Left renal cortex interstitium (tissue), 4 donors: Measurements from ENCODE around the gene MBNL1. TPM values are rescaled to one million over a fixed set of nuclear protein-coding genes. Genes with fewer than 3 reads are reported as not detected.
"Not testable (repeated sequence)": the region's sequence is repeated elsewhere in the genome, so short reads cannot be mapped to it uniquely, and the experiment has no call there.

Source experiments
- DNase-seq, 4 donors: peaks; one replicate each; pipeline ENCODE4 v3.0.0-alpha.2; 2013; ENCODE audit warnings: low read depth in 4 of 4, low spot score in 2 of 4, missing footprints in 1 of 4
- polyA plus RNA-seq, 4 donors: library from polyadenylated mRNA; unstranded; fragments of 120-200 nt; gene quantifications; one replicate each; pipeline ENCODE4 v1.2.1, GENCODE V29; 2013; ENCODE audit not compliant: insufficient read length in 4 of 4

Gene MBNL1
- polyA plus RNA-seq, 4 donors: 47.8 to 55.1 (median 51.4) TPM

DNA sequence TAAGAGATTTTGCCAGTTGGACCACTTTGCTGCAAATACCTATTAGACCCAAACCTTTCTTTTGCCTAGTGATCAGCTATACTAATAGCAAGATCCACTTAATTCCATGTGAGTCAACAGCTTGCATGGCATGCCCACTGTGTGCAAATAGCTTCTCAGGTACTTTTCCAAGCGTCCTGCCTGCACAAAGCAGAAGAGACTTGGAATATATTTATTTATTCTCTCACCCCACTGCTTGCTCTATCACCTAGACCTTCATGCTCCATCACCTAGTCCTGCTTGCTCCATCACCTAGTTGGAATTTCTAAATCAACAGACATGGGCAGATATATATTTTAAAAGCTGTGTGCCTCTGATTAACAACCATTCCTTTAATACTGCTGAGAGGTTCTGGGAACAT is 47.6 kb downstream of the MBNL1 start:
- DNase-seq: no peak

DNA sequence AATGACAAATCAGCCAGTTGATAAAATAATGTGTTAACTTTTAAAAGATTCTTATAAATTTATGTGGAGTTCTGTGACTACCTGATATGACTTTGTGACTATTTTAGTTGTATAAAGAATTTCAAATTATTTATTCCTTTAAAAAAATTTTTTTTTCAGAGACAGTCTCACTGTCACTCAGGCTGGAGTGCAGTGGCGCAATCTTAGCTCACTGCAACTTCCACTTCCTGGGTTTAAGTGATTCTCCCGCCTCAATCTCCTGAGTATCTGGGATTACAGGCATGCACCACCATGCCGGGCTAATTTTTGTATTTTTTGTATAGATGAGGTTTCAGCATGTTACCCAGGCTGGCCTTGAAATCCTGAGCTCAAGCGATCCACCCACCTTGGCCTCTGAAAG is 48.5 kb downstream of the MBNL1 start:
- DNase-seq: no peak

DNA sequence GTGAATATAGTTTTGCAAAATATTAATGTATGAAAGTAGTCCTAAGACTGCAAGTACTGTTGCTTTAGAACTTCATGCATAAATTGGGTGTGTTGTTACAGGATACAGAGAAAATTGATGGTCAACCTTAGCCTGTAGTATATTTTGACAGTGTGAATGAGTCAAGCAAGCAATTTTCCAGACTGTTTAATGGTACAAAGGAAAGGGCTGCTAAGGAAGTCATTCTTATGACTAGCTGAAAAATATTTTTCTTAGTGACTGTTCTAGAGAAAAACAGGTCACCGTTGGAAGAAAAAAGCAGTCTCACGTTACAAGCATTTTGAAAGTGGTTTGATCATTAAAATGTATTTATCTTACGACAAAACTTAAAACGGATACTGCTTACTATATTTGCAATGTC is 49.2 kb downstream of the MBNL1 start:
- no peak for DNase-seq

DNA sequence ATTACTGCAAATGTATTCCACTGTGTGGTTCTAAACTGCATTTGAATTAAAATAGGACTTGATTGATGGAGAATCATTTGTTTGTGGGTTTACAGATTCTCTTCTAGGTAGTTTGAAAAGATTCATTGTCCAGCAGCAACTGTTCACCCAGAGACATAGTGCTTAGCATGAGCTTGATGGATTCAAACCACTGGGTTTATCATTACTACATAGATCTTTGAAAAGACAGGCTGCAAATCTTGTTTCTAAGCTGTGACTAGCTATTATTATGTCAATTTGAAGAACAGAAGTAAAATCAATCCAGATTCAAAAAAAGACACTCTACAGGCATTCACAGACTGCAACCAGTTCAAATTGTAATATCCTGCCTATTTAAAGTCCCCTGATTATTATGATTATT is 49.8 kb downstream of the MBNL1 start:
- no peak for DNase-seq

DNA sequence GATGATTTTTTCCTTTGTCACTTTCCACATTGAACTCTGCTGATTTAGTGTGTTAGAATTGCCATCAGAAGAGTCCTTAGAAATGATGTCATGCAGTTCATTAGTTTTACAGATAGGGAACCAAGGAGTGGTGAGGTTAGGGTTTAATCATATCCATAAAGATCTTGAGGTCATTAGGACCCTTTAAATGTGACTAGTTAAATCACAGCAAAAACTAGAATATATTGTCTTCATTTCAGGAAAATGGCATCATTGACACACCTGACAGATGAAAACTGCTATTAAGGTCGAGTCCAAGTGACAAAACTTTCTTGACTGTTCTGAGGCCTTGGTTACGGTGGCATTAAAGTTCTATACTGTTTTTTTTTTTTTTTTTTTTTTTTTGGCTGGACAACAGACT is 50.5 kb downstream of the MBNL1 start:
- DNase-seq: no peak

DNA sequence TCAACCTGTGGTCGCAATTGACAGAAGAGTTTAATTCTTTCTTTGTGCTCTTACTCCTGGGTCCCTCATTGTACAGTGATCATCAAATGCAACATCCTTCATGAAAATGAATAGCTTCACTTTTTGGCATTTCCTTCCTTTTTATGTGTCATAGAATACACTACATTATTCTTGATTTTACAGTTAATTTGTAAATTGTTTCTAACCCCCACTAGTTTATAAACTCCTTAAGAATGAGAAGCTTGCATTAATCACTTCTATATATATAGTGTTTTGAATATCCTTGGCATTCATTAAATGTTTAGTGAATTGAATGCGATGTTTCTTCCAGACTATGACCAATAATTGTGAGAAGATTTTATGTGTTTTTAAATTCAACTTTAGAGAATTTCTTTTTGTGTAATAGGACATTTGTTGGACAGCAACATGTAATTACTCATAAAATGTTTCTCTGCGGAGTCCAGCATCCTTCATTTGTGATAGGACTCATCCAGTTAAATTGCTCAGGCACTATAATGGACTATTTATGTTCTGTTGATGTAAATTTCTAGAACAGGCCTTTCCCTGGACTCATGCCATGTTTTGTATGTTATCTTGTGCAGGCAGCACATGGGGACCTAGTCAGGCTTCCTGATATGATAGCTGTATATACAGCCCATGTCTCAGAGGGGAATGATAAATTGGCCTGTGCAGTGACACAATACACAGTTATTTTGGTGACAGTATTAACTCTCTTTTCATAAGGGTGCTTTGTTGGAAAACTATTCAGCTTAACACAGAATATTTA is 51.3 kb downstream of the MBNL1 start:
- no peak for DNase-seq

DNA sequence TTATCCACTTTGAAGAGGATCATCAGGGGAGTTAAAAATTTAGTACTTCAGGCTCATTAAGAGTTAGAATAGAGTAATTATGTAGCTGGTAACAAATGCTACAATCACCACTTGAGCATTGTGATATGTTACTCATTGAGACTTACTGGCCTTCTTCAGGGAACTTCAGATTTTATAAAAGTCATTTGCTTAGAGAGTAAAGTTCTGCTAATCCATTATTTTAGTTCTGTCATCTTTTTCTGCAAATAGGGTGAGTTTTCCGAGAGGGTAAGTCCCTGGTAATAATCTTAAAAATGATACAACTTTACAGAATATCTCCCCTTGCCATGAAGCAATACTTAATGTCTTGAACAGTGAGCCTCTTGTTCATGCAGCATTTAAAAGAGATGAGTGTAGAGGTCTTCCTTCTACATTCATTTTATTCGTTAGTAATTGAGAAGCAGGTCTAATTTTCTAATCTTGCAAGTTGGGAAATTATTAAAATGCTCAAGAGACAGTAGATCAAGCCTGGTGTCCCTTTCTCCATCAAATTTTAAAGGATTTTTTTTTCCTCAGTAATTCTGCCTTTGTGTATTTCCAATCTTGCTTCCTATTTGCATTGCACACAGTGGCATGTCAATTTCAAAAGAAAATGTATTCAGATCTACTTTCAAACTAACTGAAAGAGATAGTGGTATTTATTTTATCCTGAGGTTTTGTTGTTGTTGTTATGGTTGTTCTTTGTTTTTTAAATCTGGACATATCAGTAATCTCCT is 52.6 kb downstream of the MBNL1 start:
- no peak for DNase-seq

DNA sequence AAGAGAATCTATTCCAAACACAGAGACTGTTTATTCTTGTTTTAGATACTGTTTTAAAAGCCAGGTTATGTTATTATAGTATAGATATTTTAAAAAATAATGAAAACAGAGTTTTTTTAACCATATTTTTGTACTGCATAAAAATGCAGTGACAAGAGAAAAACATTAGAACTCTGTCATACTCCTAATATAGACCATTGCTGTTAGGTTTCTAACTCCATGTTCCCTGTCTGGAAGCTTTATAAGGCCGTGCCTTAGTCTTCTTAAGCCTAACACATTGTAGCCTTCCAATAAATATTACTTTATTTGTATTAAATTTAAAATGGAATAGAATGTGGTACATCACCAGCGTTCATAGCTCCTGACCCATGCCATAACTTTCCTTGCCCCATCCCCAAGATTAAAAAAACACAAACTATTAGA is 53.2 kb downstream of the MBNL1 start:
- no peak for DNase-seq

DNA sequence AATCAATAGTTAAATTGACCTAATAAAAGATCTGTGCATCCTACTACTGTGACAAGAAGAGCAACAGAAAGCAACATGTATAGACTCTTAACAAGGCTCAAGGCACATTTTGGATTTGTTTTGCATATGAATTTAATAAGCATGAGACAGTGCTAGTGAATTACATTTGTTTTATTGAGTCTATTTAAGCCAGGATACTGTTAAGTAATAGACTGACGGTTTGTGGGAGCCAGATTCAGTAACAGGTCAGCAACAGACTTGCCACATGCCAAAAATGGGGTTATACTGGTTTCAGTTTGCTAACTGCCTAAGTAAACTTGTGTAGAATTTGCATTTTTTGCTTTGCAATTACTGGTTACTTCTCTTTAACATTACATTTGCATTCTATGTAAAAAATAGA is 54.0 kb downstream of the MBNL1 start:
- DNase-seq: no peak

DNA sequence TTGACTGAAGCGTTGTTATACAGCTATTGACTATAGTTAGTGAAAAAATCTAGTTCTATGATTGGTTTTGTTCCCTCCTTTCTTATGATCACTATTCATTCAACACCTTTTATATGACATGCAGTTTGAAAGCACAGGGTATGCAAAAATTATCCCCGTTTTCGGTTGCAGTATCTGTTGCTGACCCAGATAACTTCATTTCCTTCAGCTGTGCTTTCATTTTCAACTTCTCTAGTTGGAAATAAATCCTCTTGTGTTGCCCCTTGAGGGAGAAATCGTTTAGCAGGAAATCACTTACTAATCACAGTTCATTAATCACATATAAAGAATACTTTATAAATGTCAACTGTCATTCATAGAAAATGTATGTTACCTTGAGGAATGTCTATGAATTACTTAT is 55.1 kb downstream of the MBNL1 start:
- no peak for DNase-seq

DNA sequence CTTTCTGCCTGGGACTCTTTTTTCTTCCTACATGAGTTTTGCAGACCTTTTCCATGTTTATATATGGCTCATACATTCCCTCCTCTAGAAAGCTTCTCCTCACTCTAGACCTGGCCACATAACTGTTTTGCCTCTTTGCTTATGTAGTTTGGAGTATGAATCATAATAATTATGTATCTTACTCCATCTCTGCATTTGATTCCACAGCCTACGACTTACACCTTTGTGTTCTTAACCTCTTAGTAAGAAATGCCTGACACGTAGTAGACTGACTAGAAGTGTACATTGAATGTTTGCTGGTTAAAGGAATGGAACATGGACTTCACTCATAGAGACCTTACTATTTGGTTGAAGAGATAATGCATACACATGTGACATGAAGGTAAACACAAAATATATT is 56.4 kb downstream of the MBNL1 start:
- no peak for DNase-seq

DNA sequence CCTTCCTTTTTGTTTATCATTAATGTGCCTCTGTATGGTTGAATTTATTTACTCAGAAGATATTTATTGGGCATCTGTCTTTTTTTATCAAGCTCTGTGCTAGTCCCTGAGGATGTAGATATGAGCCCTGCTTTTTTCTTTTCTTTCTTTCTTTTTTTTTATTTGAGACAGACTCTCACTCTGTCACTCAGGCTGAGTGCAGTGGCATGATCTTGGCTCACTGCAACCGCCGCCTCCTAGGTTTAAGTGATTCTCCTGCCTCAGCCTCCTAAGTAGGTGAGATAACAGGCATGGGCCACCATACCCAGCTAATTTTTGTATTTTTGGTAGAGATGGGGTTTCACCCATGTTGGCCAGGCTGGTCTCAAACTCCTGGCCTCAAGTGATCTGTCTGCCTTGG is 58.5 kb downstream of the MBNL1 start:
- DNase-seq: no peak

DNA sequence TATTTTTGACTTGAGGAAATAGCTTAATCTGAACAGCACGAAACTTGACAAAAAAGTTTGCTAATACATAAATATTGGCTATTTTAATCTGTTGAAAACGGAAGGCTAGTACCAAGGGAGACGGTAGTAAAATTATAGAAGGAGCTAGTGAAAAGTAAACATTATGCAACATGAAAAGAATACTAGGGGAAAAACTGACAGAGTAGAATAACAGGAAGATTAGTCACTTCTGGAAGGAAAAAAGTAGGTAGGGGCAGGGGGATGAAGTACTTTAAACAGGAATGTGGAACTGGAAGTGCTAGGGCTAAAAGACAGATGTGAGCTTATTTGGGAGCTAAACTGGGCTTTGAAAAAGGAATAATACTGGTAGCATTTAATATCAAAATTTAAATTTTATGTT is 60.1 kb downstream of the MBNL1 start:
- DNase-seq: no peak

DNA sequence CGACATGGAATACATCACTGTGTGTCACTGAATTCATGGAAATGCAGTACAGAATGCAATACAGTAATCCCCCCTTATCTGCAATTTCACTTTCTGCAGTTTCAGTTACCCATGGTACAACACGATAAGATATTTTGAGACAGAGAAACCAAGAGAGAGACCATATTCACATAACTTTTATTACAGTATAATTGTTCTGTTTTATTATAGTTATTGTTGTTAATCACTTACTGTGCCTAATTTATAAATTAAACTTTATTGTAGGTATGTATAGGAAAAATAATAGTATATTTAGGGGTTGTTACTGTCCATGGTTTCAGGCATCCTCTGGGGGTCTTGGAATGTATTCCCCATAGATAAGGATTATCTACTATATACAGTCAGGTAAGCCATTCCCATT is 61.8 kb downstream of the MBNL1 start:
- no peak for DNase-seq

DNA sequence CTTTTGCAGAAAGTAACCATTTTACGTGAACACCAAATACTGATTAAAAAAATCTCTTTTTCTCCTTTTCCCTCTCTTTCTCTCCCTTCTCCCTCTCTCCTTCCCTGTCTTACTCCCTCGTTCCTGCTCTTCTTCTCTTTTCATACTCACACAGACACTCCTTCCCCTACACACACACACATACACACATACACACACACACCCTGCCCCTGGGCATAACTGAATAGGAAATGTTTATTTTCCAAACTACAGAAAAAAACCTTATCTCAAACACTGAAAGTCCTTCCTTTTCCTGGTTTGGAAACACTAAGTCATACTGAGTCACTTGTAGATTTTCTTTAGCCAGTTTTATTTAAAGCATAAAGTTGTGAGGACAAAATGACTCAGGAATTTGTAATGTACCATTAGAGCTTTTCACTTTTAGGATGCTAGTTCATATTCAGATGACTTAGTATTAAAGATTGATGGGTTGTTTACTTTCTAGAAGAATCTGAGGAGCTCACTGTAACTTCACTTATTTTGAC is 62.4 kb downstream of the MBNL1 start:
- no peak for DNase-seq

DNA sequence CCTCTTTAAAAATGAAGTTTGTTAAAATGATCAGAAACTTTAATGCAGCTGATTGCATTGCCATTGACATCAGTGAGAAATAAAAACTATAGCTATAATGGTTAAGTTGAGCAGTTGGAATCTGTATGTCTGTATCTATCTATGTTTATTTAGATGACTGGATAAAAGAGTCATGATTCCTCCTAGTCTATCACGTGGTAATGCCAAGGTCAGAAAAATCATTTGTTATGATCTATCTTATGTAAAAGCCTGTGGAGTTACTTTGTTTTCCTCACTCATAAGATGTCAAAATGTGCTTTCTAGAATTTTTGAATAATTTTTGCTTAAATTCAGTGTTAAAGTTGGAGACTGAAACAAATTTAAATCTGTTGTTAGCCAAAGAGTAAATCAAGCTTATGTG is 63.3 kb downstream of the MBNL1 start:
- DNase-seq: no peak

DNA sequence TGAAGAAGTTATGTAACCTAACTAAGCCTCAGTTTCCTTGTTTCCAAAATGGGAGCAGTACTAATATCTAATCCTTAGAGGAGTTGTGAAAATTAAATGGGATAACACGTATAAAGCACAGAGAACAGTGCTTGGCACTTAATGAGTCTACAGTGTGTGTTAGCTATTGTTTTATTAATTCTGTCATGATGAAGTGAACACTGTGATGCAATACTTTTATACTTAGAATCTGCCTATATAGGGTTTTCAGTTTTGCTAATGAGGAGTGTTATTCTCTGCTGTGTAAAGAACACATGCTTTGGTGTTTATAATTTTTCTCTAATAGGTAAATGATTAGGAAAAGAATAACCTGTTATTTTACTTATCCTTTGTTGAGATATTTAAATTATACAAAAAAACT is 65.2 kb downstream of the MBNL1 start:
- DNase-seq: no peak

DNA sequence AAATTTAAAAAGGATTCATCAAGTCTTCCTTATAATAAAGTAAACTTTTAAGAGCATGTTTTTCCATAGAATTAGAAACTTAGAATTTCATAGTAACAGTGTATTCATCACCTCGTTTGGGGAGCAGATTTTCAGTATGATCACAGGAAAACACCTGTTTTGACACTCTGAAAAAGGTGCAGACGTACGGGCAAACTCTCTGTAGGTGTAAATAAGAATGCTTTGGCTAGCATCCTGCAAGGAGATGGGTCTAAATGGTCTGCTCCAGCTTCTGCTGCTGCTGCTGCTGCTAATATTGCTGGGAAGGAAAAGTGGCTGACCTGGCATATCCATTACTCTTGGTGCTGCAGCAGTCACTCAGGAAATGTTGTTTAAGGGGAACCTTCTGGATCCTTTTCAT is 66.0 kb downstream of the MBNL1 start:
- no peak for DNase-seq

DNA sequence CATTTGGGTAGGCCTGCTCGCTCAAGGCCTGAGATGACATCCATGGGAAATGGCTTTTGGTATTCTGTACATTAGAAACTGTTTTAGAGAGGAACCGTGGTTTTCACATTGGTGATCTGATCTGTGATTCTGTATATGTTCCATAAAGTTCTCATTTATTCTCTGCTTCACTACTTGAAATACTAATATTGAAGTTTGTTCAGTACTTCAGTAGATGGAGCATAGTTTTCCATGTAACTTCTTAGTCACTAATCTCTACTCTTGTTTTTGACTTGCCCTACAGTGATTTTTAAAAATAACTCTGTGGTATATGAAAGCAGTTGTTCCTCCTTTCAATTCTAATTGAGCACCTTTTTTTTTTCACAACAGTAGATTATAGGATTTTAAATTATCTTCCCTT is 66.5 kb downstream of the MBNL1 start:
- no peak for DNase-seq

DNA sequence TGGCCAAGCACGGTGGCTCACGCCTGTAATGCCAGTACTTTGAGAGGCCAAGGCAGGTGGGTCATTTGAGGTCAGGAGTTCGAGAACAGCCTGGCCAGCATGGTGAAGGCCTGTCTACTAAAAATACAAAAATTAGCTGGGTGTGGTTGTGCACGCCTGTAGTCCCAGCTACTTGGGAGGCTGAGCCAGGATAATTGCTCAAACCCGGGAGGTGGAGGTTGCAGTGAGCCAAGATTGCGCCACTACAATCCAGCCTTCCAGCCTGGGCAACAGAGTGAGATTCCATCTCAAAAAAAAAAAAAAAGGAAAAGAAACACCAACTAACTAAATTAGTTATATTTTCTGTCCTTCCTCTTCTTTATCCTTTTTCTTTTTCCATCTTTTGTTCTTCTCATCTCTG is 68.6 kb downstream of the MBNL1 start:
- not testable (repeated sequence) for DNase-seq

DNA sequence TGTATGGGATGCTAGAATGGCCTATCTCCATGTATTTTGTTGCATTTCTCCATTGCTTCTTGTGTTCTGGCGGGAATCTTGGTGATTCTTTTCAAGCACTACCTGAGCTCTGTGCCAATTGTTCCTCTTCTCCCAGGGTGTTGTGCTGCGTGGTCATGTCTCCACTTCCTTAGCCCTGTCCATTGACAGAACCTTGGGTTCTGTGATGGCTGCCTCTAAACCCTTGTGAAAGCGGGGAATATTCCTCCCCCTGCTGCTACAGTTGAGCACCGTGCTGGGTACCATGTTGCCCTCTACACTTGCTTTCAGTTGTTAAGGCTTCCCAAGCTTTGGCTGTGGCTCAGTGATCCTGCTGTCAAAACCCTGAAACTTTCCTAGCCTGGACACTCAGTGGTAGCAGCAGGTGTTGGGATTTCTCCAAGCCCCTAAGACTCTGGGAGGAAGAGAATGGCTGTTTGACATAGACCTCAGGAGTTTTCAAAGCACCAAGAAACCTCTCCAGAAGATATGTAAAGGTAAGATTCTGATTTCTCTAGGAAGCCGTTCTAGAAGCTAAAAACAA is 69.5 kb downstream of the MBNL1 start:
- DNase-seq: no peak
